GM18499 (cell line): ENCODE data around the gene SLC26A1.
"Not testable (repeated sequence)": the region's sequence is repeated elsewhere in the genome, so short reads cannot be mapped to it uniquely, and the experiment has no call there.

ENCODE experiments used
- ATAC-seq: cut with Tn5 transposase; IDR thresholded peaks from one replicate; pipeline ENCODE4 v1.9.1; 2021; ENCODE audit warnings: moderate number of reproducible peaks; ENCODE audit not compliant: insufficient read depth, unreplicated experiment

The SLC26A1 gene

GRCh38 chr4:1000686-1001260 lies 7.6 kb upstream of the SLC26A1 start:
- no peak for ATAC-seq

- ATAC-seq: no peak
Observed at GRCh38 chr4:999882-1000425, 6.8 kb upstream of the SLC26A1 start.

GRCh38 chr4:999240-999863 lies 6.1 kb upstream of the SLC26A1 start:
- ATAC-seq: not testable (repeated sequence)

- ATAC-seq: no peak
Observed at GRCh38 chr4:998096-998691, 5.0 kb upstream of the SLC26A1 start.

- ATAC-seq: no peak
Observed at GRCh38 chr4:997375-998071, 4.3 kb upstream of the SLC26A1 start.

- no peak for ATAC-seq
Observed at GRCh38 chr4:996997-997374, 3.8 kb upstream of the SLC26A1 start.

- no peak for ATAC-seq
Observed at GRCh38 chr4:996030-996996, 3.1 kb upstream of the SLC26A1 start.

- no peak for ATAC-seq
Observed at GRCh38 chr4:995311-996026, 2.3 kb upstream of the SLC26A1 start.

- no peak for ATAC-seq
Observed at GRCh38 chr4:992297-993110, 700 bp downstream of the SLC26A1 start.

- no peak for ATAC-seq
Observed at GRCh38 chr4:991451-992296, 1.5 kb downstream of the SLC26A1 start.

GRCh38 chr4:990746-991367 lies 2.3 kb downstream of the SLC26A1 start:
- no peak for ATAC-seq

GRCh38 chr4:989722-990471 lies 3.3 kb downstream of the SLC26A1 start:
- ATAC-seq: no peak

- ATAC-seq: no peak
Observed at GRCh38 chr4:988726-989721, 4.2 kb downstream of the SLC26A1 start.

GRCh38 chr4:987624-988513 lies 5.3 kb downstream of the SLC26A1 start:
- ATAC-seq: no peak
